Measurements from ENCODE around the gene PLCXD1.
A peak's percentile ranks its signal among the peaks of the same experiment; 100 is the strongest.
"Not testable (repeated sequence)": the region's sequence is repeated elsewhere in the genome, so short reads cannot be mapped to it uniquely, and the experiment has no call there.

Gene PLCXD1

GRCh38 chrX:318739-319578 is 37.8 kb downstream of the PLCXD1 start, which contains the start of gene GTPBP6:
TSS of gene GTPBP6 (minus strand) at chrX:318796. CDS start at chrX:318787, 9 bp downstream.
- peaks cover 17% of the 10 kb centered on the region for H3K36me3 ChIP-seq (ENCODE audit: control insufficient read depth, insufficient read depth, low read length)
- peak within 1 kb of the TSS; percentile 82 for H3K4me3 ChIP-seq (ENCODE audit: low read length)
- no peaks in the 10 kb centered on the region for H3K4me1 ChIP-seq (ENCODE audit: control insufficient read depth, insufficient read depth, low read length)
- H3K27ac ChIP-seq (ENCODE audit: low read length) = no peak within 1 kb of the TSS
- peak; percentile 99 for DNase-seq (ENCODE audit: low read depth, low spot score)
- no CpG with 5 or more reads among the region's 97 CpGs for WGBS (ENCODE audit: insufficient coverage, insufficient read length)
- no peaks in the 10 kb centered on the region for H3K27me3 ChIP-seq (ENCODE audit: control insufficient read depth, insufficient read depth, low read length)
- H3K9me3 ChIP-seq (ENCODE audit: control insufficient read depth, insufficient read depth, low read length) = no peaks in the 10 kb centered on the region

DNA sequence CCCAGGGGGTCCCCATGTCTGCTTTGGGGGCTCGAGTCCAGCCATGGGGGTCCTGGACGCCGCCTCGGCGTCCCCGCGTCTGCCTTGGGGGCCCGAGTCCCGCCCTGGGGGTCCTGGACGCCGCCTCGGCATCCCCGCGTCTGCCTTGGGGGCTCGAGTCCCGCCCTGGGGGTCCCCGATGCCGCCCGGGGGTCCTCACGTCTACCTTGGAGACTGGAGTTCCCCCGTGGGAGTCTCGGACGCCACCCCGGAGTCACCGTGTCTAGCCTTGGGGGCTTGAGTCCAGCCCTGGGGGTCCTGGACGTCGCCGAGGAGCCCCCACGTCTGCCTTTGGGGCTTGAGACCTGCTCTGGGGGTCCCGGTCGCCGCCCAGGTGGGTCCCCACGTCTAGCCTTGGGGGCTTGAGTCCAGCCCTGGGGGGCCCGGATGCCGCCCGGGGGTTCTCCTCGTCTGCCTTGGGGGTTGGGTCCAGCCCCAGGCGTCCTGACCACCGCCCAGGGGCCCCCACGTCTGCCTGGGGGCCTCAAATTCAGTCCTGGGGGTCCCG is 38.5 kb downstream of the PLCXD1 start:
- no peak for DNase-seq (ENCODE audit: low read depth, low spot score)
- Histone ChIP-seq H3K27me3 (ENCODE audit: control insufficient read depth, insufficient read depth, low read length) (no peaks in the 10 kb centered on the region), H3K9me3 (ENCODE audit: control insufficient read depth, insufficient read depth, low read length) (no peaks in the 10 kb centered on the region), H3K4me1 (ENCODE audit: control insufficient read depth, insufficient read depth, low read length) (no peaks in the 10 kb centered on the region), H3K4me3 (ENCODE audit: low read length) (peak overlapping the region; percentile 75), H3K36me3 (ENCODE audit: control insufficient read depth, insufficient read depth, low read length) (peaks cover 14% of the 10 kb centered on the region), H3K27ac (ENCODE audit: low read length) (no peak overlapping the region)
- WGBS (ENCODE audit: insufficient coverage, insufficient read length) = no CpG with 5 or more reads among the region's 41 CpGs

- Histone ChIP-seq H3K4me1 (ENCODE audit: control insufficient read depth, insufficient read depth, low read length) (no peaks in the 10 kb centered on the region), H3K27ac (ENCODE audit: low read length) (no peak overlapping the region), H3K27me3 (ENCODE audit: control insufficient read depth, insufficient read depth, low read length) (no peaks in the 10 kb centered on the region), H3K36me3 (ENCODE audit: control insufficient read depth, insufficient read depth, low read length) (peaks cover 8% of the 10 kb centered on the region), H3K4me3 (ENCODE audit: low read length) (peak overlapping the region; percentile 75; the same call in 1 of the 2 replicates), H3K9me3 (ENCODE audit: control insufficient read depth, insufficient read depth, low read length) (no peaks in the 10 kb centered on the region)
- no peak for DNase-seq (ENCODE audit: low read depth, low spot score)
- WGBS (ENCODE audit: insufficient coverage, insufficient read length) = no CpG with 5 or more reads among the region's 24 CpGs
These were observed 39.1 kb downstream of the PLCXD1 start for GRCh38 chrX:320126-320783.

GRCh38 chrX:323721-324628 is 42.8 kb downstream of the PLCXD1 start:
- no peak overlapping the region for H3K4me3 ChIP-seq (ENCODE audit: low read length)
- no peaks in the 10 kb centered on the region for H3K4me1 ChIP-seq (ENCODE audit: control insufficient read depth, insufficient read depth, low read length)
- no CpG with 5 or more reads among the region's 38 CpGs for WGBS (ENCODE audit: insufficient coverage, insufficient read length)
- no peaks in the 10 kb centered on the region for H3K9me3 ChIP-seq (ENCODE audit: control insufficient read depth, insufficient read depth, low read length)
- H3K36me3 ChIP-seq (ENCODE audit: control insufficient read depth, insufficient read depth, low read length) = no peaks in the 10 kb centered on the region
- H3K27me3 ChIP-seq (ENCODE audit: control insufficient read depth, insufficient read depth, low read length) = no peaks in the 10 kb centered on the region
- no peak overlapping the region for H3K27ac ChIP-seq (ENCODE audit: low read length)
- no peak for DNase-seq (ENCODE audit: low read depth, low spot score)

- not testable (repeated sequence) for H3K27ac ChIP-seq (ENCODE audit: low read length); H3K36me3 ChIP-seq (ENCODE audit: control insufficient read depth, insufficient read depth, low read length); H3K4me1 ChIP-seq (ENCODE audit: control insufficient read depth, insufficient read depth, low read length); H3K4me3 ChIP-seq (ENCODE audit: low read length); DNase-seq (ENCODE audit: low read depth, low spot score); H3K9me3 ChIP-seq (ENCODE audit: control insufficient read depth, insufficient read depth, low read length); H3K27me3 ChIP-seq (ENCODE audit: control insufficient read depth, insufficient read depth, low read length)
- WGBS (ENCODE audit: insufficient coverage, insufficient read length) = no CpG with 5 or more reads among the region's 14 CpGs
These were observed 43.5 kb downstream of the PLCXD1 start for GRCh38 chrX:324664-325063.

GRCh38 chrX:327660-328126 is 46.5 kb downstream of the PLCXD1 start:
- Histone ChIP-seq H3K36me3 (ENCODE audit: control insufficient read depth, insufficient read depth, low read length) (no peaks in the 10 kb centered on the region; the same call in 1 of the 2 replicates), H3K4me3 (ENCODE audit: low read length) (no peak overlapping the region), H3K9me3 (ENCODE audit: control insufficient read depth, insufficient read depth, low read length) (no peaks in the 10 kb centered on the region), H3K4me1 (ENCODE audit: control insufficient read depth, insufficient read depth, low read length) (peaks cover 3% of the 10 kb centered on the region; the same call in 1 of the 2 replicates), H3K27me3 (ENCODE audit: control insufficient read depth, insufficient read depth, low read length) (no peaks in the 10 kb centered on the region), H3K27ac (ENCODE audit: low read length) (no peak overlapping the region)
- no peak for DNase-seq (ENCODE audit: low read depth, low spot score)
- no CpG with 5 or more reads among the region's 33 CpGs for WGBS (ENCODE audit: insufficient coverage, insufficient read length)

GRCh38 chrX:329291-329910 is 48.2 kb downstream of the PLCXD1 start:
- Histone ChIP-seq H3K36me3 (ENCODE audit: control insufficient read depth, insufficient read depth, low read length) (peaks cover 6% of the 10 kb centered on the region; the same call in 1 of the 2 replicates), H3K27ac (ENCODE audit: low read length) (no peak overlapping the region), H3K4me1 (ENCODE audit: control insufficient read depth, insufficient read depth, low read length) (peaks cover 3% of the 10 kb centered on the region; the same call in 1 of the 2 replicates), H3K27me3 (ENCODE audit: control insufficient read depth, insufficient read depth, low read length) (no peaks in the 10 kb centered on the region), H3K9me3 (ENCODE audit: control insufficient read depth, insufficient read depth, low read length) (no peaks in the 10 kb centered on the region), H3K4me3 (ENCODE audit: low read length) (no peak overlapping the region)
- WGBS (ENCODE audit: insufficient coverage, insufficient read length) = no CpG with 5 or more reads among the region's 23 CpGs
- no peak for DNase-seq (ENCODE audit: low read depth, low spot score)

GRCh38 chrX:330141-330725 is 49.1 kb downstream of the PLCXD1 start:
- WGBS (ENCODE audit: insufficient coverage, insufficient read length) = no CpG with 5 or more reads among the region's 29 CpGs

GRCh38 chrX:330726-331150 is 49.6 kb downstream of the PLCXD1 start:
- peaks cover 11% of the 10 kb centered on the region for H3K36me3 ChIP-seq (ENCODE audit: control insufficient read depth, insufficient read depth, low read length)
- H3K4me1 ChIP-seq (ENCODE audit: control insufficient read depth, insufficient read depth, low read length) = peaks cover 3% of the 10 kb centered on the region; the same call in 1 of the 2 replicates
- H3K27ac ChIP-seq (ENCODE audit: low read length) = no peak overlapping the region
- no peaks in the 10 kb centered on the region for H3K27me3 ChIP-seq (ENCODE audit: control insufficient read depth, insufficient read depth, low read length)
- DNase-seq (ENCODE audit: low read depth, low spot score) = no peak
- no peaks in the 10 kb centered on the region for H3K9me3 ChIP-seq (ENCODE audit: control insufficient read depth, insufficient read depth, low read length)
- no CpG with 5 or more reads among the region's 28 CpGs for WGBS (ENCODE audit: insufficient coverage, insufficient read length)
- H3K4me3 ChIP-seq (ENCODE audit: low read length) = no peak overlapping the region

More at GRCh38 chrX:330141-330725, 49.1 kb downstream of the PLCXD1 start:
- not testable (repeated sequence) for H3K27ac ChIP-seq (ENCODE audit: low read length); H3K27me3 ChIP-seq (ENCODE audit: control insufficient read depth, insufficient read depth, low read length); H3K4me1 ChIP-seq (ENCODE audit: control insufficient read depth, insufficient read depth, low read length); H3K9me3 ChIP-seq (ENCODE audit: control insufficient read depth, insufficient read depth, low read length); DNase-seq (ENCODE audit: low read depth, low spot score); H3K4me3 ChIP-seq (ENCODE audit: low read length)
- peaks cover 11% of the 10 kb centered on the region for H3K36me3 ChIP-seq (ENCODE audit: control insufficient read depth, insufficient read depth, low read length)

Data from iPS DF 6.9 (cell line).